GM10847 (cell line): Measurements from ENCODE around the gene ATAD3C.

Source experiments
- POLR2A ChIP-seq: IDR thresholded peaks from 2 replicates; pipeline ENCODE4 v1.6.1; 2011; ENCODE audit not compliant: insufficient read length; ENCODE audit errors: extremely low read depth

The ATAD3C gene

GRCh38 chr1:1510912-1511532, 61.5 kb downstream of the ATAD3C start:
- TF ChIP-seq POLR2A = no peak

- TF ChIP-seq POLR2A = peak; percentile 72
Observed at GRCh38 chr1:1511533-1512285, 62.2 kb downstream of the ATAD3C start, which contains the start of gene ATAD3A. Gene ATAD3A, plus strand, starts transcription at chr1:1512162. Its CDS starts 107 bp downstream, at chr1:1512269.

DNA sequence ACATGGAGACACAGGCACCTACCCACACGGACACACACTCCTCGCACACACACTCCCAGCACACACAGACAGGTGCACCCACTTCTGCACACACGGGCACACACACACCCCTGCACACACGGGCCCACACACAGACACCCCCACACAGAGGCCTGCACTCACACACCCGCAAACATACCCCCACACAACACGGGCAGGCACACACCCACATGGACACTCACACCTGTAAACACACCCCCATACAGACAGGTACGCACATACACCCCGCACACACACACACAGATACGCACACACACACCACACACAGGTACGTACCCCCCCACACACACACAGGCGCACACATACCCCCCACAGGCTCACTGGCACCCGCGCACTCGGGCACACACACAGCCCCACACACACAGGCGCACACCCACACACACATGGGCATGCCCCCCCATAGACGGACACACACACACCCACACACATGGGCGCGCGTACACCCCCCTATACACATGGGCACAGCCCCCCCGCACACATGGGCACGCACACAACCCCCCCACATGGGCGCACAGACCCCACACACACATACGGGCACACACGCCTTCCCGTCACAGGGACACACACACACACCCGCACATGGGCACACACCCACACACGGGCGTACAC, 68.6 kb downstream of the ATAD3C start:
- TF ChIP-seq POLR2A = no peak
